Activated naive CD4-positive, alpha-beta T cell treated with anti-CD3 and anti-CD28 coated beads, Interleukin-2, amount 10 ng/mL, durations not matched to agents 7 days and 5 days (primary cell): ENCODE measurements around the gene MAGED1.

ENCODE experiments used
- CTCF ChIA-PET: fragments of 350-600 bp; sonication (Branson Sonifier 250); formaldehyde crosslinking; loops from one replicate; lab custom pipeline; 2021; ENCODE audit warnings: antibody characterized with exemption; lab: Charles Lee
- DNase-seq: peaks from one replicate; pipeline ENCODE4 v3.0.0-alpha.2; 2020
- H3K27ac Mint-ChIP-seq: one replicate; pipeline ENCODE4 v1.8.0; 2021; ENCODE audit warnings: mild to moderate bottlenecking, moderate library complexity, mixed read lengths
- H3K27me3 Mint-ChIP-seq: one replicate; pipeline ENCODE4 v1.8.0; 2021; ENCODE audit warnings: mild to moderate bottlenecking, mixed read lengths
- H3K36me3 Mint-ChIP-seq: one replicate; pipeline ENCODE4 v1.8.0; 2021; ENCODE audit warnings: mixed read lengths
- H3K4me1 Mint-ChIP-seq: one replicate; pipeline ENCODE4 v1.8.0; 2021; ENCODE audit warnings: mixed read lengths
- H3K4me3 Mint-ChIP-seq: one replicate; pipeline ENCODE4 v1.8.0; 2021; ENCODE audit warnings: mild to moderate bottlenecking, moderate library complexity, mixed read lengths
- H3K9me3 Mint-ChIP-seq: one replicate; pipeline ENCODE4 v1.8.0; 2021; ENCODE audit warnings: mixed read lengths

Gene MAGED1

GRCh38 chrX:51922561-51922960 lies 29.1 kb downstream of the MAGED1 start:
- Mint-ChIP-seq H3K4me1 (peaks cover 10% of the 10 kb centered on the region), H3K27ac (no peak overlapping the region), H3K27me3 (no peaks in the 10 kb centered on the region), H3K4me3 (no peak overlapping the region), H3K9me3 (no peaks in the 10 kb centered on the region), H3K36me3 (no peaks in the 10 kb centered on the region)
- CTCF ChIA-PET: no interaction called here
- no peak for DNase-seq

- Mint-ChIP-seq H3K27me3 (no peaks in the 10 kb centered on the region), H3K4me1 (no peaks in the 10 kb centered on the region), H3K36me3 (no peaks in the 10 kb centered on the region), H3K4me3 (no peak overlapping the region), H3K27ac (no peak overlapping the region), H3K9me3 (no peaks in the 10 kb centered on the region)
- CTCF ChIA-PET: no interaction called here
- DNase-seq: no peak
Measured at GRCh38 chrX:51931566-51932150, 38.2 kb downstream of the MAGED1 start.
